GM23338 (cell line): ENCODE data around the gene WWOX. TPM values are rescaled to one million over a fixed set of nuclear protein-coding genes. Genes with fewer than 3 reads are reported as not detected.

Source experiments
- ATAC-seq: fragments of 200-7000 bp; cut with Tn5 transposase; 3 replicates; pipeline ENCODE4 v1.9.1; 2020
- DNase-seq: peaks from one replicate; pipeline ENCODE4 v3.0.0-alpha.2; 2015; ENCODE audit warnings: low spot score
- H2AFZ ChIP-seq: fragments of 200-600 bp; sonication (generic); 2 replicates; pipeline ENCODE4 v1.8.0; 2016; ENCODE audit warnings: antibody characterized with exemption, mild to moderate bottlenecking, moderate library complexity
- H3F3A ChIP-seq: fragments of 200-600 bp; sonication (generic); replicated peaks from 2 replicates; pipeline ENCODE4 v1.8.0; 2017; ENCODE audit warnings: antibody characterized with exemption, mixed run types, low read depth
- H3K27ac ChIP-seq: fragments of 200-600 bp; sonication (generic); 2 replicates; pipeline ENCODE4 v1.6.1; 2016; ENCODE audit warnings: low read depth
- H3K27me3 ChIP-seq: fragments of 200-600 bp; sonication (generic); 2 replicates; pipeline ENCODE4 v1.8.0; 2016; ENCODE audit warnings: mild to moderate bottlenecking, mixed run types, moderate library complexity; ENCODE audit not compliant: insufficient read depth
- H3K36me3 ChIP-seq: fragments of 200-600 bp; sonication (generic); 2 replicates; pipeline ENCODE4 v1.8.0; 2016; ENCODE audit warnings: mild to moderate bottlenecking; ENCODE audit not compliant: insufficient read depth
- H3K4me1 ChIP-seq: fragments of 200-600 bp; sonication (generic); 2 replicates; pipeline ENCODE4 v1.8.0; 2016; ENCODE audit warnings: mild to moderate bottlenecking, moderate library complexity; ENCODE audit not compliant: insufficient read depth
- H3K4me2 ChIP-seq: fragments of 200-600 bp; sonication (generic); 2 replicates; pipeline ENCODE4 v1.7.1; 2017; ENCODE audit warnings: mixed run types
- H3K4me3 ChIP-seq: fragments of 200-600 bp; sonication (generic); 2 replicates; pipeline ENCODE4 v1.6.1; 2016; ENCODE audit warnings: mixed run types
- H3K79me2 ChIP-seq: fragments of 200-600 bp; sonication (generic); replicated peaks from 2 replicates; pipeline ENCODE4 v1.8.0; 2017; ENCODE audit warnings: mild to moderate bottlenecking; ENCODE audit not compliant: insufficient read depth
- H3K9me2 ChIP-seq: fragments of 200-600 bp; sonication (generic); 2 replicates; pipeline ENCODE4 v1.8.0; 2017; ENCODE audit not compliant: insufficient read depth
- H4K20me1 ChIP-seq: fragments of 200-600 bp; sonication (generic); replicated peaks from 2 replicates; pipeline ENCODE4 v1.8.0; 2017; ENCODE audit warnings: mild to moderate bottlenecking; ENCODE audit not compliant: insufficient read depth
- H3K27ac Mint-ChIP-seq: 2 replicates; pipeline ENCODE4 v1.8.0; 2020; ENCODE audit warnings: inconsistent platforms, mild to moderate bottlenecking, moderate library complexity, mixed read lengths
- H3K27me3 Mint-ChIP-seq: 3 replicates; pipeline ENCODE4 v1.8.0; 2022; ENCODE audit warnings: low read depth, mild to moderate bottlenecking, moderate library complexity, mixed read lengths, inconsistent platforms; ENCODE audit not compliant: insufficient read depth, poor library complexity
- H3K36me3 Mint-ChIP-seq: 3 replicates; pipeline ENCODE4 v1.8.0; 2021; ENCODE audit warnings: low read depth, mild to moderate bottlenecking, inconsistent platforms, moderate library complexity, mixed read lengths
- H3K4me1 Mint-ChIP-seq: 3 replicates; pipeline ENCODE4 v1.8.0; 2020; ENCODE audit warnings: mild to moderate bottlenecking, inconsistent platforms, mixed read lengths
- H3K4me3 Mint-ChIP-seq: 3 replicates; pipeline ENCODE4 v1.8.0; 2021; ENCODE audit warnings: moderate library complexity, mild to moderate bottlenecking, inconsistent platforms, mixed read lengths
- H3K9me3 Mint-ChIP-seq: 3 replicates; pipeline ENCODE4 v1.8.0; 2020; ENCODE audit warnings: moderate library complexity, mild to moderate bottlenecking, inconsistent platforms, mixed read lengths
- CREB1 ChIP-seq: fragments of 250-450 bp; sonication (Bioruptor Pico); IDR thresholded peaks from 2 replicates; pipeline ENCODE4 v1.5.0; 2020; ENCODE audit warnings: low read depth, mild to moderate bottlenecking, moderate library complexity
- EZH2 ChIP-seq: fragments of 200-600 bp; sonication (generic); IDR thresholded peaks from one replicate; pipeline ENCODE4 v1.8.0; 2017; ENCODE audit warnings: antibody characterized with exemption, mild to moderate bottlenecking, low read depth; ENCODE audit not compliant: unreplicated experiment
- EZH2phosphoT487 ChIP-seq: fragments of 200-600 bp; sonication (generic); IDR thresholded peaks from one replicate; pipeline ENCODE4 v1.8.1; 2018; ENCODE audit warnings: antibody characterized with exemption; ENCODE audit not compliant: unreplicated experiment
- JUNB ChIP-seq: IDR thresholded peaks from one replicate; pipeline ENCODE4 v1.6.1; 2016; ENCODE audit warnings: antibody characterized with exemption; ENCODE audit not compliant: unreplicated experiment
- NANOG ChIP-seq: IDR thresholded peaks from 2 replicates; pipeline ENCODE4 v1.6.1; 2016; ENCODE audit warnings: antibody characterized with exemption, borderline replicate concordance
- POLR2AphosphoS5 ChIP-seq: IDR thresholded peaks from 2 replicates; pipeline ENCODE4 v1.6.1; 2016; ENCODE audit warnings: antibody characterized with exemption, low read depth
- REST ChIP-seq: IDR thresholded peaks from one replicate; pipeline ENCODE4 v1.6.1; 2018; ENCODE audit warnings: antibody characterized with exemption; ENCODE audit not compliant: unreplicated experiment
- STAT1 ChIP-seq: IDR thresholded peaks from one replicate; pipeline ENCODE4 v1.6.1; 2016; ENCODE audit warnings: antibody characterized with exemption; ENCODE audit not compliant: unreplicated experiment
- ZNF331 ChIP-seq: fragments of 250-450 bp; sonication (Bioruptor Pico); IDR thresholded peaks from 2 replicates; pipeline ENCODE4 v1.5.0; 2020; ENCODE audit warnings: low read depth, mild to moderate bottlenecking, moderate library complexity
- polyA plus RNA-seq: library from polyadenylated mRNA; unstranded; fragments of >200 nt; fragmentation: Nextera tagmentation; extraction: Ambion mirVana; gene quantifications from 2 replicates; pipeline ENCODE4 v1.2.1, GENCODE V29; 2016
- total RNA-seq: library from RNA; depleted of rRNA; stranded (reverse); fragments of >200 nt; shearing (Covaris generic); gene quantifications from 2 replicates; pipeline ENCODE4 v1.2.3, GENCODE V29; 2014
- TF ChIP-seq, protein P1 (sequence below): IDR thresholded peaks from 2 replicates; pipeline ENCODE4 v1.6.1; 2016; ENCODE audit warnings: antibody characterized with exemption
- TF ChIP-seq, protein P2 (sequence below), 2 experiments: fragments of 200-600 bp in 1 of 2; sonication (generic) in 1 of 2; conservative IDR thresholded peaks; 2 replicates each; pipeline versions ENCODE4 v1.5.1 to v1.6.1; 2016 to 2017; ENCODE audit warnings: antibody characterized with exemption in 2 of 2, low read depth in 2 of 2, mild to moderate bottlenecking in 2 of 2, moderate library complexity in 1 of 2

The WWOX gene
- total and polyA plus RNA-seq, 2 experiments from 2014 or later: 10.0 to 19.3 TPM

DNA sequence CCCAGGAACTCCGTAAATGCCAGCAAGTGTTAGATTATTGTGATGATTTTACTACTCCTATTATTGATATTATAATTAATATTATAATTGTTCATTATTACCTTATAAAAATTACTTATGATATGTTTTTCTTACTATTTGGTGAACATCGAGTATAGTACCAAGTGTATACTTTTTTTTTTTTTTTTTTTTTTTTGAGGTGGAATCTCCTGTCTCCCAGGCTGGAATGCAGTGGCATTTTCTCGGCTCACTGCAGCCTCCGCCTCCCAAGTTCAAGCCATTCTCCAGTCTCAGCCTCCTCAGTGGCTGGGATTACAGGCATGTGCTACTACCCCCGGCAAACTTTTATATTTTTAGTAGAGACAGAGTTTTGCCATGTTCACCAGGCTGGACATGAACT lies 347.0 kb downstream of the WWOX start:
- no peaks in the 10 kb centered on the region for H3K9me3 Mint-ChIP-seq
- no peak for DNase-seq
- Histone ChIP-seq H3K9me2 (peaks cover 4% of the 10 kb centered on the region; the same call in 1 of the 2 replicates), H3K4me3 (no peak overlapping the region), H3K27me3 (no peaks in the 10 kb centered on the region), H3K79me2 (no peaks in the 10 kb centered on the region), H2AFZ (no peak overlapping the region), H3K4me1 (peaks cover 17% of the 10 kb centered on the region), H3K36me3 (no peaks in the 10 kb centered on the region), H4K20me1 (no peaks in the 10 kb centered on the region), H3F3A (no peaks in the 10 kb centered on the region), H3K4me2 (no peak overlapping the region), H3K27ac (no peak overlapping the region)
- no peak for ATAC-seq
- no peak overlapping the region for H3K4me3 Mint-ChIP-seq
- no peaks in the 10 kb centered on the region for H3K27me3 Mint-ChIP-seq
- H3K4me1 Mint-ChIP-seq: peaks cover 43% of the 10 kb centered on the region
- no peaks in the 10 kb centered on the region for H3K36me3 Mint-ChIP-seq
- H3K27ac Mint-ChIP-seq: no peak overlapping the region
- TF ChIP-seq, protein P1, sequence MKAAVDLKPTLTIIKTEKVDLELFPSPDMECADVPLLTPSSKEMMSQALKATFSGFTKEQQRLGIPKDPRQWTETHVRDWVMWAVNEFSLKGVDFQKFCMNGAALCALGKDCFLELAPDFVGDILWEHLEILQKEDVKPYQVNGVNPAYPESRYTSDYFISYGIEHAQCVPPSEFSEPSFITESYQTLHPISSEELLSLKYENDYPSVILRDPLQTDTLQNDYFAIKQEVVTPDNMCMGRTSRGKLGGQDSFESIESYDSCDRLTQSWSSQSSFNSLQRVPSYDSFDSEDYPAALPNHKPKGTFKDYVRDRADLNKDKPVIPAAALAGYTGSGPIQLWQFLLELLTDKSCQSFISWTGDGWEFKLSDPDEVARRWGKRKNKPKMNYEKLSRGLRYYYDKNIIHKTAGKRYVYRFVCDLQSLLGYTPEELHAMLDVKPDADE: no peak
- no peak for TF ChIP-seq POLR2AphosphoS5
- no peak for TF ChIP-seq REST
- TF ChIP-seq, protein P2, sequence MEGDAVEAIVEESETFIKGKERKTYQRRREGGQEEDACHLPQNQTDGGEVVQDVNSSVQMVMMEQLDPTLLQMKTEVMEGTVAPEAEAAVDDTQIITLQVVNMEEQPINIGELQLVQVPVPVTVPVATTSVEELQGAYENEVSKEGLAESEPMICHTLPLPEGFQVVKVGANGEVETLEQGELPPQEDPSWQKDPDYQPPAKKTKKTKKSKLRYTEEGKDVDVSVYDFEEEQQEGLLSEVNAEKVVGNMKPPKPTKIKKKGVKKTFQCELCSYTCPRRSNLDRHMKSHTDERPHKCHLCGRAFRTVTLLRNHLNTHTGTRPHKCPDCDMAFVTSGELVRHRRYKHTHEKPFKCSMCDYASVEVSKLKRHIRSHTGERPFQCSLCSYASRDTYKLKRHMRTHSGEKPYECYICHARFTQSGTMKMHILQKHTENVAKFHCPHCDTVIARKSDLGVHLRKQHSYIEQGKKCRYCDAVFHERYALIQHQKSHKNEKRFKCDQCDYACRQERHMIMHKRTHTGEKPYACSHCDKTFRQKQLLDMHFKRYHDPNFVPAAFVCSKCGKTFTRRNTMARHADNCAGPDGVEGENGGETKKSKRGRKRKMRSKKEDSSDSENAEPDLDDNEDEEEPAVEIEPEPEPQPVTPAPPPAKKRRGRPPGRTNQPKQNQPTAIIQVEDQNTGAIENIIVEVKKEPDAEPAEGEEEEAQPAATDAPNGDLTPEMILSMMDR (conservative IDR thresholded peaks at IDR 0.05; ENCODE audit: low read depth in 2 of 2): no peak
- TF ChIP-seq EZH2: no peak
- no peak for TF ChIP-seq STAT1
- TF ChIP-seq JUNB: no peak
- no peak for TF ChIP-seq NANOG
- no peak for TF ChIP-seq ZNF331

GRCh38 chr16:78446992-78447563 lies 347.6 kb downstream of the WWOX start:
- Histone ChIP-seq H3K4me3 (no peak overlapping the region), H3K27ac (no peak overlapping the region), H3K4me2 (no peak overlapping the region), H3K4me1 (peaks cover 17% of the 10 kb centered on the region), H3K27me3 (no peaks in the 10 kb centered on the region), H3K36me3 (no peaks in the 10 kb centered on the region), H3K9me2 (peaks cover 4% of the 10 kb centered on the region; the same call in 1 of the 2 replicates), H2AFZ (no peak overlapping the region), H4K20me1 (no peaks in the 10 kb centered on the region), H3K79me2 (no peaks in the 10 kb centered on the region), H3F3A (no peaks in the 10 kb centered on the region)
- Mint-ChIP-seq H3K36me3 (no peaks in the 10 kb centered on the region), H3K9me3 (no peaks in the 10 kb centered on the region), H3K4me1 (peaks cover 43% of the 10 kb centered on the region), H3K27me3 (no peaks in the 10 kb centered on the region), H3K4me3 (no peak overlapping the region), H3K27ac (no peak overlapping the region)
- no peak for DNase-seq
- ATAC-seq: no peak
- TF ChIP-seq, protein P2 (conservative IDR thresholded peaks at IDR 0.05; ENCODE audit: low read depth in 2 of 2): no peak
- TF ChIP-seq STAT1 (no peak), CREB1 (CRISPR knock-in tag) (no peak), ZNF331 (no peak), EZH2 (no peak), EZH2phosphoT487 (no peak), NANOG (no peak)
- TF ChIP-seq, protein P1: no peak
